ENCODE data around the gene RHOG.
"Not testable (repeated sequence)": the region's sequence is repeated elsewhere in the genome, so short reads cannot be mapped to it uniquely, and the experiment has no call there.

RHOG gene

GRCh38 chr11:3834349-3834663, 6.5 kb downstream of the RHOG start:
- DNase-seq (ENCODE audit: low read depth) = no peak

- no peak for DNase-seq (ENCODE audit: low read depth)
Measured at GRCh38 chr11:3833449-3833848, 7.3 kb downstream of the RHOG start.

DNA sequence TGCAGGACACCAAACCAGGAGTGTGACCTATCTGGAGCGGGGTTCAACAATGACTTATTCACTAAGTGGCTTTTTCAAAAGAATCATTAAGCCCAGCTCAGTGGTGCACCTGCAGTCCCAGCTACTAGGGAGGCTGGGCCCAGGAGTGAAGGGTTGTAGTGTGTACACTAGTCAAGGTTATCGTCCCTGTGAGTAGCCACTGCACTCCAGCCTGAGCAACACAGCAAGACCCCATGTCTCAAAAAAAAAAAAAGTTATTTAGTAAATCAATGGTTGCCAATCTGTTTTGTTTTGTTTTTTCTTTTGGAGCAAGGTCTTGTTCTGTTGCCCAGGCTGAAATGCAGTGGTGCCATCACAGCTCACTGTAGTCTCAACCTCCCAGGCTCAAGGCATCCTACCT, 7.9 kb downstream of the RHOG start:
- no peak for DNase-seq (ENCODE audit: low read depth)

DNA sequence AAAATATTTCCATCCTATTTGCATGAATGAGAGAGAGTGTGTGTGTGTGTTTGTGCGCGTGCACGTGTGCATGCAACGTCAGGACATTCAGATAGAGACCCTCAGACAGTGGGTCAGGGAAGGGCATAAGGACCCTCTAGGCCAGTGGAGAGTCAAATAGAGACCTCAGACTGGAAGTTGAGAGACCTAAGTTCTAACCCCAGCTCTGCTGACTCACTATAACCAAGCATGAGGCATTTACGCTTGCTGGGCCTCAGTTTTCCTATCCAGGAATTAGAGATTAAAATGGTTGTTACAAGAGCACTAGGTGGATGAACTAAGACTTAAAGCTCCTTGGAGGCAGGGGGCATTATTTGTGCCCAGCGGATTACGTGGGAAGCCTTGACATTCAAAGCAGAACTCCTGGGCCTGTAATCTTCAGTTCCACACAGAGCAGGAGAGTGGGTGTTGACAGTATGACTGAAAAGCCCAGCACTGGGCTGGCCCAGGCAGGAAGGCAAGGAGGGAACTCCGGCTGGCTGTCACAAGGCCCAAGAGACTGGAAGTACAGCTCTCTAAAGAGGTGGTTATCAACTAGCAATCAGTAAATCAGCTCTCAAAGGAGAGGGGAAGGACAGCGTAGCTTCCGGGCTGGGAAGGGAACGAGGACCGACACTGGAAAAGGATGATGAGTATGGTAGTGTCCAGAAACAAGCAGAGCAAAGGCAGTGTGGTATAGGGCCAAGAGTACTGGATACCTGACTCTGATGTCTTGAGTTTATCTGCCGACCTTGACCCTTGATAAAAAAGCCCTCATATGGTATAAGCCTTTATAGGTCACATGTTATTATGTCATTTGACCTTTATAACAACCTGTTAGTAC, 9.2 kb downstream of the RHOG start:
- no peak for DNase-seq (ENCODE audit: low read depth)

DNA sequence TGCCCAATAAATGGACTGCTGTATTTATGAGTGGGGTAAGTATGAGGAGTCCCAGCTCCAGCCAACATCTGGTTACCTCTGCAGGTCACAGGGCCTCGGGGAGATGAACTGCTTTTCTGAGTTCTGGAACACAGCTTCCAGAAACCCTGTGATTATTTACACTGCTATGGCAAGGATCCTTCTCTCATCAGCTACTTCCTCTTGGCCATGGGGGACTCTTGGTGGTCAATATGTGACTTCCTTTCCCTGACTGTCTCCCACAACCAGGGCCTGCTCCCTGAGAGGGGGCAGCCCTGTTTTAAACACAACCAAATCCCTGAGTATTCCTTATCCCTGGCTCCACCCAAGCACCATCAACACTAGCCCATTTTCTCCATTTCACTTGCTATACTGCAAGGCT, 10.0 kb downstream of the RHOG start:
- DNase-seq (ENCODE audit: low read depth) = no peak

- no peak for DNase-seq (ENCODE audit: low read depth)
Measured at GRCh38 chr11:3830088-3830487, 10.7 kb downstream of the RHOG start.

DNA sequence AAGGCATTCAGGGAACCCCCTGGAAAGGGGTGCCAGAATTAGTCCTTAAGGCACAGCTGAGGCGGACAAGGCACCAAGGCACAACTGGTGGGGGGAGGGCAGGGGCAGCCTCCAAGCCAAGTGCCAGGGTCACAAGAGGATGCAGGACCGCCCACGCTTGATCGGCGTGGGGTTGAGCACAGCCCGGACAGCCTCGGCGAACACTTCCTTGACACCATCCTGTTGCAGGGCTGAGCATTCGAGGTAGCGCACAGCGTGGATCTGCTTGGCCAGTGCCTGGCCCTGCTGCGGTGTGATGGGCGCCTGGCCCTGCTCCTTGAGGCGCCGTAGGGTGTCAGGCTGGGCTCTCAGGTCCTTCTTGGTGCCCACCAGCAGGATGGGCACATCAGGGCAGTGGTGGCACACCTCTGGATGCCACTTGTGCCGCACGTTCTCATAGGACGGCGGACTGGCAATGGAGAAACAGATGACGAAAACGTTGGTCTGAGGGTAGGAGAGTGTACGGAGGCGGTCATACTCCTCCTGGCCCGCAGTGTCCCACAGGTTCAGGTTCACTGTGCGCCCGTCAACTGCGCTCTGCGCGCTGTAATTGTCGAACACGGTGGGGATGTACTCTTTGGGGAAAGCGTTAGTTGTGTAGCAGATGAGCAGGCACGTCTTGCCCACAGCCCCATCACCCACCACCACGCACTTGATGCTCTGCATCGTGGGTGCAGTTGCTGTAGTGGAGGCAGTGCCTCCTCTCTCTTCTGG, 13.1 kb downstream of the RHOG start:
- DNase-seq (ENCODE audit: low read depth) = no peak

GRCh38 chr11:3826721-3827120, 14.0 kb downstream of the RHOG start:
- DNase-seq (ENCODE audit: low read depth) = no peak

DNA sequence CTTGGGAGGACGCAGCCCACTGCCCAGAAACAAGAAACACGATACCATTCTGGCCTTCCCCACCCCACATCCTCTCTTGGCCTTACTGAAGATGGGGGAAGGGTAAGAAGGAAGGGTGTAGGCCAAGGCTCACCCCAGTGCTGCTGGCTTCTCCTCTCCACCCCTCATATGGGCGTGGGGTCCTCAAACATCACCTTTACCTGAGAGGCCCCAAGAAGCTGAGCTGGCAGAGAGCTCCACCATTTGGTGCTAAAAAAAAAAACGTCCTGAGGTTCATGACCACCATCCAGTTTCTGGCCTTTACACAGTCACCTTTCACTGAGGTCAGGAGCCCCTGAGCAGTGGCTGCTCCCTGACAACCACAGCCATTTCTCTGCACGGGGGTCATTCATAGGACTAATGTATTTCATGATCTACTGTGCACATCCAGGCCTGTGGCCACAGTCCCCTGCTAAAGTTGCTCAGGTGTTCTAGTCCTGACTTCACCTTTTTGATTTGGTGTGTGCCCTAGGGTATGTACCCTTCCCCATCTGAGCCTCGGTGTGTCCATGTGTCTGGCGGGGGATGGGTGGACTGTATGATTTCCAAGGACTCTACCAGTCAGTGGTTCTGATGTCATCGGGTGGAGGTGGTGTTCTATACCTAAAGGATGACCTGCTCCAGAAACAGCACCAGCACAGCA, 15.1 kb downstream of the RHOG start:
- DNase-seq (ENCODE audit: low read depth) = no peak

- no peak for DNase-seq (ENCODE audit: low read depth)
Measured at GRCh38 chr11:3824714-3825472, 15.9 kb downstream of the RHOG start.

GRCh38 chr11:3823762-3824506, 16.8 kb downstream of the RHOG start:
- DNase-seq (ENCODE audit: low read depth) = no peak

- peak; percentile 69 for DNase-seq (ENCODE audit: low read depth)
Measured at GRCh38 chr11:3823303-3823702, 17.5 kb downstream of the RHOG start.

GRCh38 chr11:3822312-3822711, 18.4 kb downstream of the RHOG start:
- DNase-seq (ENCODE audit: low read depth) = no peak

DNA sequence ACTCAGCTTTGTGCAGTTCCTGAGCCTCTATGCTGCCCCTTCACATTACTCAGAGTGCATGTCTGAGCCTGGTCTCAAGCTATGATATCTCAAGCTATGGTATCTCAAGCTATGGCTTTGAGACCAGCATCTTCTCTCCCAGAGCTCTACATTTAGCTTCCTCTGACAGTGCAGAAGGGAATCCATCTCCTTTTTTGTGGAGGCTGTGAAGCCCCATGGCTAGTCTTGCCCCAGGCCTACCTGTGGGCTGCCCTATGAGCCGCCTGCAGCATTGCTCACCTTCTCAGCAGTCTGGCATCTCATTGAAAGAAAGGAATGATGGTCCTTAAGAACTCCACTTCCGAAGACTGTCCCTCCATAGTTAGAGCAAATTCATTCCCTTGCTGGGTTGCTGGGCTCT, 19.8 kb downstream of the RHOG start:
- DNase-seq (ENCODE audit: low read depth) = no peak

- DNase-seq (ENCODE audit: low read depth) = no peak
Measured at GRCh38 chr11:3817181-3817800, 23.5 kb downstream of the RHOG start.

- DNase-seq (ENCODE audit: low read depth) = no peak
Measured at GRCh38 chr11:3816673-3817072, 24.1 kb downstream of the RHOG start.

GRCh38 chr11:3815845-3816244, 24.9 kb downstream of the RHOG start:
- no peak for DNase-seq (ENCODE audit: low read depth)

- DNase-seq (ENCODE audit: low read depth) = not testable (repeated sequence)
Measured at GRCh38 chr11:3814832-3815231, 25.9 kb downstream of the RHOG start.

DNA sequence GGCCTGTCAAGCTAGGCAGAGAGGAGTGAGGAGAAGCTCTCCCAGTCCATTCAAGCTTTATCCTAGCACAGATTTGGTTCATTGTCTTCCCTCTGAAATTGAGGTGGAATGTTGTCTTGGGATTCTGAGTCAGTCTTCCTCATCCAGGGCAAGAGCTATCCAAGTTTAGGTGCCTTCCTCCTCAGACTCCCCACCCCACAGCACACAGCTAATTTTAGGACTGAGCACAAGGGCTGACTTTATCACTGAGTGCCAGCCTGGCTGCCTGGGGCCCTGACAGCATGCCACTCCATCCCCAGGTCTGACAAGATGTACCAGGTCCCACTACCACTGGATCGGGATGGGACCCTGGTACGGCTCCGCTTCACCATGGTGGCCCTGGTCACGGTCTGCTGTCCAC, 29.8 kb downstream of the RHOG start:
- DNase-seq (ENCODE audit: low read depth) = no peak

DNA sequence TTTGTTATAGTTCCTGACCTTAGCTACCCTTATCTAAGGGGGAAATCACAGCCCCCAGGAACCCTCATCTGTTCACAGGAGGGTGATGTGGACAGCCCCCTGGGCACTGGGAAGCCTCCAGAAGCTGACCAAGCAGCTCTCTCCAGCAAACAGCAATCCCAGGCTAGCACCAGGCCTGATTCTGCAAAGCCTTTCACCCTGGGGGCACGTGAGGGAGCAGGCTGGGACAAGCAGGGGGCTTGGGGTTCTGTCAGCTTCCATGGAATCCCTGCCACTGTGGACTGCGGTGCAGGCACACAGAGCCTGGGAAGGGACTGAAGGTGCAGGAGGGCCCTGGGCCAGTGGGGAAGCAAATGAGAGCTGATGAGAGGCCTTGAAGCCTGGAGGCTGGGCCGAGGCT, 30.3 kb downstream of the RHOG start:
- no peak for DNase-seq (ENCODE audit: low read depth)

- DNase-seq (ENCODE audit: low read depth) = no peak
Measured at GRCh38 chr11:3809624-3809928, 31.2 kb downstream of the RHOG start.
